ENCODE results near the gene LOXL3.
"Not testable (repeated sequence)": the region's sequence is repeated elsewhere in the genome, so short reads cannot be mapped to it uniquely, and the experiment has no call there.

LOXL3 gene

DNA sequence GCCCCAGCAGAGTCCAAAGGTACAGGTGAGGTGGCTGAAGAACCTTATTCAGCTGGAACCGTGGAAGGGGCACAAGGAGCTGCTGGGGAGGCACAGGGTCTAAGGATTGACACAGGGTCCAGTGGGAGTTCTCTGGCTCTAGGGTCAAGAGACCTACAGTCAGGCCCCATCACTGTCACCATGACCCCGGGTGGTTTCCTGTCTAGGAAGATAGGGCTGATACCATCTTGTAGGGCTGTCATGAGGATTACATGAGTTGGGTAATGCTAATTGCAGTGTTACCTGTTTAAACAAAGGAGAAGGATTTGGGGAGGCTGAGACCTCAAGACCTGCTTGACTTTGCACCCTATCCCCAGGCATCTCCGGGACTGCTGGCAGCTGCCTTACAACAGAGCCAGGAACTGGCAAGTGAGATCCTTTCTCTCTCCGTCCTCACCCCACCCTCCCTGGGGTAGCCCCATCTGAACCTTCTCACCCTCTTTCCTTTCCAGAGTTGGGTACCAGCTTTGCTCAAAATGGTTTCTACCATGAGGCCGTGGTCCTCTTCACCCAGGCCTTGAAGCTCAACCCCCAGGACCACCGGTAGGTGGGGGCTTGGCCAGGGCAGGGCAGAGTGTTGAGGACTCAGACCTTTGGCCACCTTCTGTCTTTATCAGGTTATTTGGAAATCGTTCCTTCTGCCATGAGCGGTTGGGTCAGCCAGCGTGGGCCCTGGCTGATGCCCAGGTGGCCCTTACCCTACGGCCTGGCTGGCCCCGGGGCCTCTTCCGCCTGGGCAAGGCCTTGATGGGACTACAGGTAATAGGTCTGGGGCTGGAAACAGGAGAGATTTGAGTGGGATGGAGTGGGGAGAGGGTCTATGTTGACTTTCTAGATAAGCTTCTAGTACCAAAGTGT, 61.8 kb downstream of the LOXL3 start:
- TF ChIP-seq JUND (IDR thresholded peaks at IDR 0.05; ENCODE audit: low read depth), result no peak
- in situ Hi-C loops (cut with HindIII; ENCODE audit: low pct_unique_long_range_greater_than_20kb, low sequenced_read_pairs), result no loop called here
- DNase-seq (ENCODE audit: low read depth in 1 of 2, low spot score in 1 of 2), result no peak

DNA sequence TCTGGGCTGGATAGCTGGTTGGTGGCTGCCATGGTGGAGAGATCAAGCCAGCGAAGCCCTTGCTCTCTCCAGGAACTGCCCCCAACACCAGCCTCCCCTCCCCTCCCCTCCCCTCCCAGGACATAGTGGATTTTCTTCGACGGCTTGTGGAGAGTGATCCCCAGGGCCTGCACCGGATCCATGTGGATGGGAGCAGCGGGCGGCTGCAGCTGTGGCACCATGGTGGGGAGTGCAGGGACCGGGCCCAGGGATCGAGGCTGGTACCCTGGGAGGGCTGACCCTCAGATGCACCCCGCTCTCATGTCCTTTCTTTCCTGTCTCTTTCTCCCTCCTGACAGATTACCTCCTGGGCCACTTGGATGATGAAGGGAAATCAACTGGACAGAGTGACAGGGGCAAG, 63.8 kb downstream of the LOXL3 start:
- DNase-seq (ENCODE audit: low read depth in 1 of 2, low spot score in 1 of 2), result no peak
- no peak for TF ChIP-seq JUND (IDR thresholded peaks at IDR 0.05; ENCODE audit: low read depth)
- in situ Hi-C loops (cut with HindIII; ENCODE audit: low pct_unique_long_range_greater_than_20kb, low sequenced_read_pairs), result no loop called here

DNA sequence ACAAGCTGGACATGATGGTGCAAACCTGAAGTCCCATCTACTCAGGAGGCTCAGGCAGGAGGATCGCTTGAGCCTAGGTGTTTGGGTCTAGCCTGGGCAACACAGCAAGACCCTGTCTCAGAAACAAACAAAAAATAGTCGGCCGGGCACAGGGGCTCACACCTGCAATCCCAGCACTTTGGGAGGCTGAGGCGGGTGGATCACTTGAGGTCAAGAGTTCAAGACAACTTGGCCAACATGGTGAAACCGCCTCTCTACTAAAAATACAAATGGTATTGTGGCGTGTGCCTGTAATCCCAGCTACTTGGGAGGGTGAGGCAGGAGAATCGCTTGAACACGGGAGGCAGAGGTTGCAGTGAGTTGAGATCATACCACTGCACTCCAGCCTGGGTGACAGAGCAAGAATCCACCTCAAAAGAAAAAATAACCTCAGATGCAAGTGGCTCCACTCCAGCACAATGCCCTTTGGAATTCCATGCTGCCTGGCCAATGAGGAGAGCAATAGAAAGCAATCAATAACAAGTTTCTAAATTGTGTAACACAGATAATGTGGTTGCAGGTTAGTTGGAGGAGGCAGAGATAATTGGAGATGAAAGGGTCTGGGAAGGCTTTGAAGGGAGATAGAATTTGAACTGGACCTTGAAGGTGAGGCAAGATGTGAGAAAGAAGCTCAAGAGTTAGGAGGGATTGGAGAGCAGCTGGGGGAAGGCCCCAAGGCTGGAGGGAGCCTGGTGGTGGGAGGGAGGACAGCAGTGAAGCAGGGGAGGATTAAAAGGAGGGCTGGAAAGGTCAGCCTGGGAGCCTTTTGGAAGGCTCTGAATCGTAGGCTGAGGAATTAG, 64.9 kb downstream of the LOXL3 start:
- no peak for DNase-seq (ENCODE audit: low read depth in 1 of 2, low spot score in 1 of 2)
- TF ChIP-seq JUND (IDR thresholded peaks at IDR 0.05; ENCODE audit: low read depth), result no peak
- in situ Hi-C loops (cut with HindIII; ENCODE audit: low pct_unique_long_range_greater_than_20kb, low sequenced_read_pairs), result no loop called here

DNA sequence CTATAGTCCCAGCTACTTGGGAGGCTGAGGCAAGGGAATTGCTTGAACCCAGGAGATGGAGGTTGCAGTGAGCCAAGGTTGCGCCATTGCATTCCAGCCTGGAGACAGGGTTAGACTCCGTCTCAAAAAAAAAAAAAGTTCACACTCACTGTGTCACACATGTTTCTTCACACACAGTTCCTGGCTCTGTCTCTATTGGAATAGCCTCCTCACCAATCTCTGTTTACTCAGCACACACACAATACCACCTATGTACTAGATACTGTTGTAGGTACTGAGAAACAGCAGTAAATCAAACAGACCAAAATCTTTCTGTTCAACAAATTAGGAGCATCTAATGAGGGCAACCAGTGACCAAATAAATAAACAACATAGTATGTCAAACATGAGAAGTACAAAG, 67.6 kb downstream of the LOXL3 start:
- in situ Hi-C loops (cut with HindIII; ENCODE audit: low pct_unique_long_range_greater_than_20kb, low sequenced_read_pairs), result no loop called here
- DNase-seq (ENCODE audit: low read depth in 1 of 2, low spot score in 1 of 2), result no peak
- no peak for TF ChIP-seq JUND (IDR thresholded peaks at IDR 0.05; ENCODE audit: low read depth)

DNA sequence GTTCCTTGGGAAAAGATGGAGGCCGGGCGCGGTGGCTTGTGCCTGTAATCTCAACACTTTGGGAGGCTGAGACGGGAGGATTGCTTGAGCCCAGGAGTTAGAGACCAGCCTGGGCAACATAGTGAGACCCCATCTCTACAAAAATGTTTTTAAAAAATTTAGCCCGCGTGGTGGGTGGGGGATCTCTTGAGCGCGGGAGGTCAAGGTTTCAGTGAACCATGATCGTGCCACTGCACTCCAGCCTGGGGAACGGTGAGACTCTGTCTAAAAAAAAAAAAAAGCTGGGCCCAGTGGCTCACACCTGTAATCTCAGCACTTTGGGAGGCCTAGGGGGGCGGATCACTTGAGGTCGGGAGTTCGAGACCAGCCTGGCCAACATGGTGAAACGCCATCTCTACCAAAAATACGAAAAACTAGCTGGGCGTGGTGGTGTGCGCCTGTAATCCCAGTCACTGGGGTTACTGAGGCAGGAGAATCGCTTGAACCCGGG, 70.0 kb downstream of the LOXL3 start:
- DNase-seq (ENCODE audit: low read depth in 1 of 2, low spot score in 1 of 2); in situ Hi-C loops (cut with HindIII; ENCODE audit: low pct_unique_long_range_greater_than_20kb, low sequenced_read_pairs): not testable (repeated sequence)

DNA sequence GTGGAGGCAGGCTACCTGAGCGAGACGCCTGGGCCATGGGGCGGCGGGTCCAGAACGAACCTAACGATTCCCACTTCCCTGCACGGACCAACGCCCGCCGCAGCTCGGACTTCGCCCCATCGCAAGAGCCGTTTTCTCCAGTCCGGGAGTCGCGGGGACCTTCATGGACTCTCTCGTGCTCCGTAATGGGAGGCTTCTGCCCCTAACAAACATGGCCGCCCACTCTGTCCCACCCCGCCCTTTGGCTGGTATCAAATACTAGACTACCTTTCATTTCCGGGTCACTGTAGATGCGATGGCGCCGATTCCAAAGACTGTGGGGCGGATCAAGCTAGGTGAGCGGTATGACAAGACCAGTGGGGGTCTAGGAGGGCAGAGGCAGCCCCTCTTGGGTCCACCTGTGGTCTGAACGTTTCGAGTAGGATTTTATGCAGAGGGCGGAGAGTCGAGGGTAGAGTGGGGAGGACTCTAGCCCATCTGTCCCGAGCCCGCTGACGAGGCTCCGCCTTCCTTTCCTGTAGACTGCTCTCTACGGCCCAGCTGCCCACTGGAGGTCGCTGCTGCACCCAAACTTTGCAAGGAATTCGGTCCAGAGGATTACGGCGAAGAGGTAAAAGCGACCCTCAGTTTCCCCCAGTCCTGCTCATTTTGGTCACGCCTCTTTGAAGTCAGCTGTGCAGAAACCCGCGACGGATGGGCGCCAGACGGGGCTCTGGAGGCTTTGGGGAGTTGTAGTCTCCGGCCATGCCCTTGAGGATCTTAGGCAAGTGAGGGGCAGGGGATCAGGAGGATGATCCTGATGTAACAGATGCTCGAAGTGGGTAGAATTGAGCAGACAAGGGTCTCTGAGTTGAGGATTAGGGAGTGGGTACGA, 70.7 kb downstream of the LOXL3 start, which contains the start of the genes CCDC142 and TTC31:
TSS of gene CCDC142 (minus strand) at position 198 of the 874 bp plus-strand sequence. CDS start at position 37, 161 bp downstream.
TSS of gene TTC31 (plus strand) at position 281 of the 874 bp plus-strand sequence. CDS start at position 296, 15 bp downstream.
- TF ChIP-seq JUND (IDR thresholded peaks at IDR 0.05; ENCODE audit: low read depth), result no peak
- in situ Hi-C loops (cut with HindIII; ENCODE audit: low pct_unique_long_range_greater_than_20kb, low sequenced_read_pairs), result no loop called here
- DNase-seq (ENCODE audit: low read depth in 1 of 2, low spot score in 1 of 2), result peak; percentile 69 to 92

All from T47D (cell line).